Tibial nerve (tissue), 4 donors: ENCODE results near the gene KIF5C. TPM values are rescaled to one million over a fixed set of nuclear protein-coding genes. Genes with fewer than 3 reads are reported as not detected.

ENCODE experiments used
- DNase-seq, 2 donors: peaks; one replicate each; pipeline ENCODE4 v3.0.0-alpha.2; 2019; ENCODE audit warnings: low spot score in 2 of 2
- H3K27ac ChIP-seq, 4 donors: fragments of 200-600 bp; sonication (generic) in 3 of 4; one replicate each; pipeline ENCODE4 v1.5.1; 2017 to 2019; ENCODE audit warnings: mild to moderate bottlenecking in 1 of 4
- H3K27me3 ChIP-seq, 2 donors: fragments of 200-600 bp; sonication (generic) in 1 of 2; one replicate each; pipeline versions ENCODE4 v1.5.1 to v1.6.0; 2017 to 2019
- H3K36me3 ChIP-seq, 3 donors: fragments of 200-600 bp; sonication (generic); one replicate each; pipeline ENCODE4 v1.5.1; 2018 to 2019
- H3K4me1 ChIP-seq, 4 donors: fragments of 200-600 bp; sonication (generic) in 3 of 4; one replicate each; pipeline ENCODE4 v1.5.1; 2017 to 2019
- H3K4me3 ChIP-seq, 4 donors: fragments of 200-600 bp; sonication (generic) in 3 of 4; one replicate each; pipeline ENCODE4 v1.5.1; 2017 to 2019; ENCODE audit warnings: mild to moderate bottlenecking in 1 of 4, moderate library complexity in 1 of 4
- H3K9me3 ChIP-seq, 4 donors: fragments of 200-600 bp; sonication (generic) in 3 of 4; one replicate each; pipeline ENCODE4 v1.5.1; 2017 to 2019
- EP300 ChIP-seq, 2 donors: sonication (generic); formaldehyde crosslinking; IDR thresholded peaks; one replicate each; pipeline ENCODE4 v1.6.1; 2017; ENCODE audit warnings: antibody characterized with exemption in 2 of 2, mild to moderate bottlenecking in 1 of 2
- POLR2A ChIP-seq, 2 donors: fragments of 450-650 bp; IDR thresholded peaks; one replicate each; pipeline ENCODE4 v1.6.1; 2017; ENCODE audit warnings: antibody characterized with exemption in 2 of 2, mild to moderate bottlenecking in 2 of 2, moderate library complexity in 2 of 2
- WGBS, 2 donors: methylation state at CpG; one replicate each; pipeline ENCODE4 v1.1.5; 2018; 5-methylcytosine and 5-hydroxymethylcytosine counted together
- total RNA-seq, 4 donors: library from RNA; depleted of rRNA; stranded (reverse); fragments of >200 nt; gene quantifications; one replicate each; pipeline ENCODE4 v1.1.0, GENCODE V29; 2016
- TF ChIP-seq, protein P1 (sequence below), 5 experiments: fragments of 200-600 bp in 3 of 5; fragments of 450-650 bp in 2 of 5; sonication (generic) in 3 of 5; IDR thresholded peaks; one replicate each; pipeline ENCODE4 v1.5.1; 2016 to 2019; ENCODE audit warnings: antibody characterized with exemption in 5 of 5, mild to moderate bottlenecking in 3 of 5, moderate library complexity in 2 of 5

Gene KIF5C
- total RNA-seq, 4 donors from 2014 or later: 10.8 to 47.9 (median 23.6) TPM

DNA sequence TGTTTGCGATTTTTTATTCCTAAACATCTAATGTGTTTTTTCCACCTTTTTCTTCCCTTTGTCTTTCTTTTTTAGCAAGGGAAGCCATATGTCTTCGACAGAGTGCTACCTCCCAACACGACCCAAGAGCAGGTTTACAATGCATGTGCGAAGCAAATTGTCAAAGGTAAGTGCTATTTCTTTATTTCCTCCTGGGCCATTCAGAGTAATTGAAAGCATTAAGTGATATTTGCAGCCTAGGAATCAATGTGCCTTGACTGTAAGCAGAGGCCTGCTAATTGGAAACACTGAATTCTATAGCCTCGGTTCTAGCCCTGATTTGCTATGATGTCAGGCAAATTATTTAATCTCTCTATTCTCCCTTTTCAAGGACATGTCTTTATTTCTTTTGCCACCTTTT is 47.0 kb downstream of the KIF5C start:
- DNase-seq: no peak
- H3K4me1 ChIP-seq: peaks cover 0 to 12% (median 0%) of the 10 kb centered on the region in 4 donors
- H3K36me3 ChIP-seq: no peaks in the 10 kb centered on the region
- no peak overlapping the region for H3K27ac ChIP-seq
- WGBS, 2 donors: 83 to 90% methylated on average over 5 of the region's 5 CpGs
- no peak overlapping the region for H3K4me3 ChIP-seq
- peaks cover 0 to 15% (median 3%) of the 10 kb centered on the region in 4 donors for H3K9me3 ChIP-seq
- TF ChIP-seq, protein P1, sequence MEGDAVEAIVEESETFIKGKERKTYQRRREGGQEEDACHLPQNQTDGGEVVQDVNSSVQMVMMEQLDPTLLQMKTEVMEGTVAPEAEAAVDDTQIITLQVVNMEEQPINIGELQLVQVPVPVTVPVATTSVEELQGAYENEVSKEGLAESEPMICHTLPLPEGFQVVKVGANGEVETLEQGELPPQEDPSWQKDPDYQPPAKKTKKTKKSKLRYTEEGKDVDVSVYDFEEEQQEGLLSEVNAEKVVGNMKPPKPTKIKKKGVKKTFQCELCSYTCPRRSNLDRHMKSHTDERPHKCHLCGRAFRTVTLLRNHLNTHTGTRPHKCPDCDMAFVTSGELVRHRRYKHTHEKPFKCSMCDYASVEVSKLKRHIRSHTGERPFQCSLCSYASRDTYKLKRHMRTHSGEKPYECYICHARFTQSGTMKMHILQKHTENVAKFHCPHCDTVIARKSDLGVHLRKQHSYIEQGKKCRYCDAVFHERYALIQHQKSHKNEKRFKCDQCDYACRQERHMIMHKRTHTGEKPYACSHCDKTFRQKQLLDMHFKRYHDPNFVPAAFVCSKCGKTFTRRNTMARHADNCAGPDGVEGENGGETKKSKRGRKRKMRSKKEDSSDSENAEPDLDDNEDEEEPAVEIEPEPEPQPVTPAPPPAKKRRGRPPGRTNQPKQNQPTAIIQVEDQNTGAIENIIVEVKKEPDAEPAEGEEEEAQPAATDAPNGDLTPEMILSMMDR (IDR thresholded peaks at IDR 0.05): no peak
- TF ChIP-seq EP300 (IDR thresholded peaks at IDR 0.05): no peak
- no peak for TF ChIP-seq POLR2A (IDR thresholded peaks at IDR 0.05)
- H3K27me3 ChIP-seq: no peaks in the 10 kb centered on the region

DNA sequence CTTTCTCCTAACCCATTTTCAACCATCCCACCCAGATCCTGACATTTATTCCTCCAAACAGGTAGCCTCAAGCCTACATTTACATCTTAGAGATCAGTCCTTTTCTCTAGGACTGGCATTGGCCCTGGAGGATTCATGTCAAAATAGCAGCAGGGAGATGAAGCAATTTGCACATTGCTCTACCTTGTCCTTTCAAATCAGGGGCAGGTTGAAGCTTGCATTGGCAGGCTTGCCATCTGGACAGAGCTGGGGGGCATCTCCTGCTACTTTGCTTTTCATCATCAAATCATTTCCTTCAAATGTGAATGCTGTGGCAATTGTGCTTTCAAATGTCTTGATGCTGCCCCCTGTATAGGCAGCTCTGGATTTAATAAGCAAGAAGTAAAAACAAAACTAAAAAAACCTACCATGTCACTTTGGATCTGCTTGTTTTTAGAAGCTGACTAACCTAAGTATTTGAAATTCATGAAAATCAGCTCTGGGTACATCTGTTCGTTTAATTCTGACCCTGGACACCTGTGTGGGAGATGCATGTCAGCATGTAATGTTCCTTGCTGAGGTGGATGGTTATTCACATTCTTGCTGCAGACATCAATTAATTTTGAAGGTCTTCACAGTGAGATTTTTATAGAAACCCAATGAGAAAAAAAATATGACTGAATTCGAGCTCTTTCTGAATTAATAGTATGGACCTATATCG is 47.9 kb downstream of the KIF5C start:
- no peak overlapping the region for H3K4me3 ChIP-seq
- no peak for TF ChIP-seq EP300 (IDR thresholded peaks at IDR 0.05)
- TF ChIP-seq POLR2A (IDR thresholded peaks at IDR 0.05): no peak
- TF ChIP-seq, protein P1 (IDR thresholded peaks at IDR 0.05): no peak
- H3K27ac ChIP-seq: no peak overlapping the region
- peaks cover 0 to 18% (median 0%) of the 10 kb centered on the region in 4 donors for H3K4me1 ChIP-seq
- H3K36me3 ChIP-seq: no peaks in the 10 kb centered on the region
- H3K9me3 ChIP-seq: peaks cover 0 to 13% (median 3%) of the 10 kb centered on the region in 4 donors
- 75 to 83% methylated on average over 3 of the region's 3 CpGs for WGBS, 2 donors
- no peak for DNase-seq
- no peaks in the 10 kb centered on the region for H3K27me3 ChIP-seq

DNA sequence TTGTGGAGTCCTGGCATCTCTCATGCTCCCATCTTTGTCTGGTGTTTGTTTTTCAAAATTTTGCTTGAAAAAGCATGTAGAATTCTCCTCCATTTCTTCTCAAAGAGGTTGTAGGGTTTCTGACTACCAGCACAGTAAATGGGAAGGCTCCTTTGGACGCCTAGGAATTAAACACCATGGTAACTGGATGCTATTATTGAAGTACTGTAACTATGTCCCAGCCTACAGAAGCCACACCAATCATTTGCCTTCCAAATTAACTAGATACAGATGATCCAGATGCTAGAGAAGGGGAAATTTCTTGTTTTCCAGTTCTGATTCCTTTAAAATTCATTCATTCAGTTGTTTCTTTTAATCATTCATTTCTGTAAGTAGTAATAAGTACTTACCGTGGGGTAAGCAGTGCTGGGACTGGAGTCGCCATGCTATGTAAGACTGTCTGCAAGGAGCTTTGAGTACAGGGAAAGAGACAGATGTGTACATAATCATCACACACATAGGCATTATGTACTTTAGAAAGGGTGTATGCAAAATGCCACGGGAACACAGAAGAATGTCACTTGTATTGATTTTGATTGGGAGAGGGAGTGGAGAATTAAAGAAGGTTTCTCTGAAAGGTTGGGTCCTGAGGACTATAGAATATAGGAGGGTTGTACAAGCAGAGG is 49.6 kb downstream of the KIF5C start:
- no peaks in the 10 kb centered on the region for H3K36me3 ChIP-seq
- no peaks in the 10 kb centered on the region for H3K27me3 ChIP-seq
- no peak overlapping the region for H3K4me3 ChIP-seq
- no peak for TF ChIP-seq EP300 (IDR thresholded peaks at IDR 0.05)
- TF ChIP-seq POLR2A (IDR thresholded peaks at IDR 0.05): no peak
- TF ChIP-seq, protein P1 (IDR thresholded peaks at IDR 0.05): no peak
- no peak for DNase-seq
- no peaks in the 10 kb centered on the region for H3K9me3 ChIP-seq
- 89 to 90% methylated on average over 4 of the region's 4 CpGs for WGBS, 2 donors
- no peak overlapping the region for H3K27ac ChIP-seq
- peaks cover 0 to 18% (median 0%) of the 10 kb centered on the region in 4 donors for H3K4me1 ChIP-seq

DNA sequence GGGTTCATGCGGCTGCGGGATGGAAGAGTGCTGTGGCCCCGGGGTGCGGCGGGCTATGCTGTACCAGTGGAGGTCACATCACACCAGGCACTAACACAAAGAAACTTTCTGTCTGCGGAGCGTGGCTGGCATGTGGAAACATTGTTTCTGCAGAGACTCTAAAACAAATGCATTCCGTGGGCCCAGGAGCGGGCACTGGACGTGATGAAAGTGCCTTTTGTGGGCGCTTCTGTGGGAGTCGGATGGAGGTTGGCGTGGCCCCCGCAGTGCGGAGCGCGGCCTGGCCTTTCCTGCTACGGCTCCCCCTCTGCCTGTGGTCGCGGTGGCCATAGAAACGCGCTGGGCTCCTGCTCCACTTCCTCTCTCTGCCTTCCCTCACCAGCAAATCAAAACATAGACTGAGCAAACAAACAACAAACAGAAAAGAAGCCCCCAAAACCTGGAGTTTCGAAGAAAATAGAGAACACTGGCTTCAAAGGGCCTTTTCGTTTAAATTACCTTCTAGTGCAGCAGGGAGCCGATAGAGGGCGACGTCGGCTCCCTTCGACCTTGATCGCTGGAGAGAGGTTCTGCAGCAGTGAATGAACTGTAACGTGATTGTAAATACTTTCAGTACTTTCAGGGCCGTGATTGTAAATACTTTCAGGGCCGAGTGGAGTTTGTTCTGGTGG is 51.4 kb downstream of the KIF5C start:
- Histone ChIP-seq H3K27me3 (no peaks in the 10 kb centered on the region), H3K4me3 (peak overlapping the region in 1 of 4 donors; percentile 20), H3K9me3 (no peaks in the 10 kb centered on the region), H3K4me1 (peaks cover 0 to 18% (median 0%) of the 10 kb centered on the region in 4 donors), H3K36me3 (no peaks in the 10 kb centered on the region), H3K27ac (no peak overlapping the region)
- WGBS, 2 donors: 33 to 39% methylated on average over 19 to 32 of the region's 33 CpGs
- TF ChIP-seq, protein P1 (IDR thresholded peaks at IDR 0.05): peak; percentile 52 to 72 (median 59)
- no peak for TF ChIP-seq POLR2A (IDR thresholded peaks at IDR 0.05)
- DNase-seq: no peak
